HCT116 (cell line): Measurements from ENCODE around the gene OR6K3. TPM values are rescaled to one million over a fixed set of nuclear protein-coding genes. Genes with fewer than 3 reads are reported as not detected.

ENCODE experiments used
- ATAC-seq: fragments of 200-7000 bp; cut with Tn5 transposase; 2 replicates; pipeline ENCODE4 v1.9.1; 2020; ENCODE audit warnings: mild to moderate bottlenecking, moderate library complexity
- BruUV-seq: library from RNA; stranded (reverse); fragments of 400-500 nt; replicated peaks from 2 replicates; lab custom pipeline; 2021; lab: Mats Ljungman, UMichigan
- CTCF ChIA-PET: fragments of 300-600 bp; sonication (Branson Sonifier 250); formaldehyde crosslinking; loops from one replicate; lab custom pipeline; 2021; ENCODE audit warnings: antibody characterized with exemption; lab: Charles Lee
- POLR2A ChIA-PET: fragments of 300-600, 350-600 bp; sonication (Branson Sonifier 250); formaldehyde crosslinking; loops from one replicate; lab custom pipeline; 2021; ENCODE audit warnings: antibody characterized with exemption; lab: Charles Lee
- RAD21 ChIA-PET, 2 experiments: fragments of 300-600 bp; sonication (Branson Sonifier 250); formaldehyde crosslinking; loops; one replicate each; lab custom pipeline; 2023; ENCODE audit warnings: low total read pairs in 2 of 2; ENCODE audit not compliant: uncharacterized antibody in 2 of 2, unreplicated experiment in 2 of 2, low non-redundant PET in 1 of 2; lab: Charles Lee
- DNase-seq: peaks from one replicate; pipeline ENCODE4 v3.0.0-alpha.2; 2010; ENCODE audit warnings: low read depth, low spot score
- H2AFZ ChIP-seq: fragments of 200-600 bp; shearing (Covaris generic), sonication (generic); 2 replicates; pipeline ENCODE4 v1.6.1; 2017; ENCODE audit warnings: low read depth, mixed run types, mixed read lengths, antibody characterized with exemption, low read length; ENCODE audit not compliant: poor library complexity, severe bottlenecking
- H3K27ac ChIP-seq: 2 replicates; pipeline ENCODE4 v1.5.1; 2012; ENCODE audit warnings: low read depth, low read length
- H3K27me3 ChIP-seq: fragments of 200-600 bp; sonication (generic); 2 replicates; pipeline ENCODE4 v1.6.1; 2016; ENCODE audit warnings: mixed run types, low read length, mixed read lengths; ENCODE audit not compliant: insufficient read depth
- H3K36me3 ChIP-seq, 2 experiments: fragments of 200-500 bp in 1 of 2; fragments of 200-600 bp in 1 of 2; sonication (Bioruptor generic) in 1 of 2; sonication (generic) in 1 of 2; 2 replicates each; pipeline versions ENCODE4 v1.5.1 to v1.6.1; 2014 to 2016; ENCODE audit warnings: low read length in 2 of 2, inconsistent platforms in 1 of 2, mixed read lengths in 1 of 2, mixed run types in 1 of 2; ENCODE audit not compliant: insufficient read depth in 2 of 2, control insufficient read depth in 1 of 2
- H3K4me1 ChIP-seq, 2 experiments: fragments of 200-600 bp in 1 of 2; sonication (generic) in 1 of 2; 2 replicates each; pipeline versions ENCODE4 v1.5.1 to v1.6.1; 2012 to 2017; ENCODE audit warnings: low read length in 2 of 2, inconsistent platforms in 1 of 2, mild to moderate bottlenecking in 1 of 2, mixed read lengths in 1 of 2, mixed run types in 1 of 2, moderate library complexity in 1 of 2; ENCODE audit not compliant: insufficient read depth in 2 of 2, control insufficient read depth in 1 of 2
- H3K4me2 ChIP-seq: fragments of 200-600 bp; sonication (generic); 2 replicates; pipeline ENCODE4 v1.6.1; 2017; ENCODE audit warnings: mixed run types, low read length, mixed read lengths
- H3K4me3 ChIP-seq, 2 experiments: fragments of 200-600 bp in 1 of 2; sonication (generic) in 1 of 2; replicated peaks in 1 of 2; 2 replicates each; pipeline ENCODE4 v1.5.1; 2011 to 2016; ENCODE audit warnings: low read length in 2 of 2, control low read depth in 1 of 2, low read depth in 1 of 2, mild to moderate bottlenecking in 1 of 2, mixed read lengths in 1 of 2, mixed run types in 1 of 2
- H3K79me2 ChIP-seq: fragments of 200-600 bp; sonication (generic); 2 replicates; pipeline ENCODE4 v1.6.1; 2017; ENCODE audit warnings: mild to moderate bottlenecking, mixed run types, low read length, moderate library complexity, mixed read lengths; ENCODE audit not compliant: insufficient read depth
- H3K9ac ChIP-seq: fragments of 200-600 bp; sonication (generic); 2 replicates; pipeline ENCODE4 v1.6.1; 2016; ENCODE audit warnings: low read length, mixed read lengths
- H3K9me2 ChIP-seq: fragments of 200-600 bp; sonication (generic), shearing (Covaris generic); 2 replicates; pipeline ENCODE4 v1.6.1; 2017; ENCODE audit warnings: mixed run types, mild to moderate bottlenecking, moderate library complexity; ENCODE audit not compliant: insufficient read depth
- H3K9me3 ChIP-seq, 2 experiments: fragments of 200-500 bp in 1 of 2; fragments of 200-600 bp in 1 of 2; sonication (Bioruptor generic) in 1 of 2; sonication (generic) in 1 of 2; 2 replicates each; pipeline ENCODE4 v1.6.1; 2014 to 2017; ENCODE audit warnings: low read length in 2 of 2, mixed read lengths in 2 of 2, inconsistent platforms in 1 of 2, low read depth in 1 of 2, mild to moderate bottlenecking in 1 of 2, mixed run types in 1 of 2, moderate library complexity in 1 of 2; ENCODE audit not compliant: control insufficient read depth in 1 of 2, insufficient read depth in 1 of 2
- H4K20me1 ChIP-seq: fragments of 200-600 bp; sonication (generic), shearing (Covaris generic); 2 replicates; pipeline ENCODE4 v1.6.1; 2017; ENCODE audit warnings: mixed run types, mild to moderate bottlenecking, moderate library complexity; ENCODE audit not compliant: insufficient read depth
- CBX3 ChIP-seq: IDR thresholded peaks from 2 replicates; pipeline ENCODE4 v1.6.1; 2012; ENCODE audit warnings: low read depth
- CEBPB ChIP-seq: IDR thresholded peaks from 2 replicates; pipeline ENCODE4 v1.6.1; 2012; ENCODE audit warnings: low read depth
- EZH2phosphoT487 ChIP-seq: fragments of 200-600 bp; IDR thresholded peaks from 2 replicates; pipeline ENCODE4 v1.6.1; 2018; ENCODE audit warnings: antibody characterized with exemption, borderline replicate concordance
- JUND ChIP-seq: IDR thresholded peaks from 2 replicates; pipeline ENCODE4 v1.6.1; 2012
- POLR2A ChIP-seq: IDR thresholded peaks from 2 replicates; pipeline ENCODE4 v1.7.0; 2011; ENCODE audit warnings: borderline replicate concordance; ENCODE audit not compliant: insufficient read depth, insufficient read length; ENCODE audit errors: extremely low read depth
- POLR2AphosphoS5 ChIP-seq: IDR thresholded peaks from 2 replicates; pipeline ENCODE4 v1.6.1; 2011; ENCODE audit warnings: mild to moderate bottlenecking, low read depth, low read length, moderate library complexity
- RAD21 ChIP-seq: IDR thresholded peaks from 2 replicates; pipeline ENCODE4 v1.6.1; 2012; ENCODE audit warnings: low read depth, mild to moderate bottlenecking
- SIN3A ChIP-seq: IDR thresholded peaks from 2 replicates; pipeline ENCODE4 v1.6.1; 2012; ENCODE audit warnings: low read depth
- SP1 ChIP-seq: IDR thresholded peaks from 2 replicates; pipeline ENCODE4 v1.6.1; 2012; ENCODE audit warnings: low read depth
- TCF7L2 ChIP-seq: IDR thresholded peaks from 2 replicates; pipeline ENCODE4 v1.7.0; 2011; ENCODE audit warnings: borderline replicate concordance, inconsistent platforms; ENCODE audit not compliant: insufficient read depth, insufficient read length; ENCODE audit errors: extremely low read depth
- YY1 ChIP-seq: IDR thresholded peaks from 2 replicates; pipeline ENCODE4 v1.6.1; 2011; ENCODE audit warnings: low read length, low read depth, moderate library complexity, mild to moderate bottlenecking; ENCODE audit not compliant: insufficient replicate concordance; ENCODE audit errors: extremely low read depth
- ZFX ChIP-seq: fragments of 450-650 bp; IDR thresholded peaks from 2 replicates; pipeline ENCODE4 v1.6.1; 2017
- intact Hi-C: fragments of 100-400 bp; cut with micrococcal nuclease; formaldehyde crosslinking; loops from 2 replicates; pipeline ENCODE4 v1.10.0; 2022
- total RNA-seq: library from RNA; stranded (reverse); gene quantifications from one replicate; pipeline ENCODE4 v1.2.1, GENCODE V29; 2021; ENCODE audit not compliant: unreplicated experiment
- TF ChIP-seq, protein P1 (sequence below): IDR thresholded peaks from 2 replicates; pipeline ENCODE4 v1.6.1; 2012
- TF ChIP-seq, protein P2 (sequence below): IDR thresholded peaks from 2 replicates; pipeline ENCODE4 v1.6.1; 2012
- TF ChIP-seq, protein P3 (sequence below): IDR thresholded peaks from 2 replicates; pipeline ENCODE4 v1.6.1; 2011; ENCODE audit warnings: mild to moderate bottlenecking, low read length, moderate library complexity; ENCODE audit not compliant: insufficient replicate concordance; ENCODE audit errors: extremely low read depth
- TF ChIP-seq, protein P4 (sequence below), 3 experiments: fragments of 200-600 bp in 1 of 3; sonication (generic) in 1 of 3; IDR thresholded peaks in 2 of 3; conservative IDR thresholded peaks in 1 of 3; 2 replicates each; pipeline ENCODE4 v1.5.1; 2012 to 2017; ENCODE audit warnings: low read depth in 2 of 3, low read length in 2 of 3, antibody characterized with exemption in 1 of 3, borderline replicate concordance in 1 of 3, control low read depth in 1 of 3, mild to moderate bottlenecking in 1 of 3, mixed read lengths in 1 of 3, mixed run types in 1 of 3, moderate library complexity in 1 of 3; ENCODE audit not compliant: insufficient read depth in 1 of 3

OR6K3 gene
- total RNA-seq, 1 experiment from 2014 or later, result not detected

DNA sequence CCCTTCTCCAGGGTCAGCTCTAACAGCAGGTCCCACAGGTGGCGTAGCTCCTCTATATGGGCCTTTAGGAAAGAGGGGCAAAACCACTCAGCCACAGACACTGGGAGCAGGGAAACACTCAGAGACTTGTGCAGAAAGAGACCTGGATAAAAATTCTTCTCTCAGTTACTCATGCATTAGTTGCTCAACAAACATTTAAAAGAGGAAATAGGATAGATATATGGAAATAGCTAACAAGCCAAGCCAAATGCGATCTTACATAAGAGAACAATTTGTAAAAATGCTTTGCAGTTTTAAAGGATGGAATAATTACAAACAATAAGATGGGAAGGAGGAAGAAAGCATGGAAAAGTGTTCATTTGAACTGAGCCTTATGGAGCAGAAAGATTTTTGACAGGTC lies 38.9 kb downstream of the OR6K3 start:
- no peaks in the 10 kb centered on the region for H4K20me1 ChIP-seq
- H3K79me2 ChIP-seq, result no peaks in the 10 kb centered on the region
- H3K4me3 ChIP-seq, result no peak overlapping the region
- H3K27ac ChIP-seq, result no peak overlapping the region
- DNase-seq, result no peak
- peaks cover 0 to 4% of the 10 kb centered on the region in 2 experiments; a peak in 1 of 4 replicates for H3K9me3 ChIP-seq
- H3K4me2 ChIP-seq, result no peak overlapping the region
- no peak for ATAC-seq
- H3K4me1 ChIP-seq, result no peaks in the 10 kb centered on the region
- ChIA-PET CTCF (no interaction called here), RAD21 (no interaction called here), POLR2A (no interaction called here)
- H2AFZ ChIP-seq, result no peak overlapping the region
- H3K36me3 ChIP-seq, result no peaks in the 10 kb centered on the region
- no peaks in the 10 kb centered on the region for H3K9me2 ChIP-seq
- BruUV-seq, result no TSS peak
- H3K9ac ChIP-seq, result no peak overlapping the region
- intact Hi-C loops, result no loop called here
- no peaks in the 10 kb centered on the region for H3K27me3 ChIP-seq
- no peak for TF ChIP-seq CEBPB
- TF ChIP-seq POLR2AphosphoS5, result no peak
- TF ChIP-seq SP1, result no peak
- TF ChIP-seq, protein P1, sequence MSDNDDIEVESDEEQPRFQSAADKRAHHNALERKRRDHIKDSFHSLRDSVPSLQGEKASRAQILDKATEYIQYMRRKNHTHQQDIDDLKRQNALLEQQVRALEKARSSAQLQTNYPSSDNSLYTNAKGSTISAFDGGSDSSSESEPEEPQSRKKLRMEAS, result no peak
- TF ChIP-seq RAD21, result no peak
- TF ChIP-seq JUND, result no peak
- TF ChIP-seq, protein P2, sequence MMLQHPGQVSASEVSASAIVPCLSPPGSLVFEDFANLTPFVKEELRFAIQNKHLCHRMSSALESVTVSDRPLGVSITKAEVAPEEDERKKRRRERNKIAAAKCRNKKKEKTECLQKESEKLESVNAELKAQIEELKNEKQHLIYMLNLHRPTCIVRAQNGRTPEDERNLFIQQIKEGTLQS, result no peak
- TF ChIP-seq YY1, result no peak
- no peak for TF ChIP-seq ZFX
- no peak for TF ChIP-seq POLR2A
- TF ChIP-seq, protein P3, sequence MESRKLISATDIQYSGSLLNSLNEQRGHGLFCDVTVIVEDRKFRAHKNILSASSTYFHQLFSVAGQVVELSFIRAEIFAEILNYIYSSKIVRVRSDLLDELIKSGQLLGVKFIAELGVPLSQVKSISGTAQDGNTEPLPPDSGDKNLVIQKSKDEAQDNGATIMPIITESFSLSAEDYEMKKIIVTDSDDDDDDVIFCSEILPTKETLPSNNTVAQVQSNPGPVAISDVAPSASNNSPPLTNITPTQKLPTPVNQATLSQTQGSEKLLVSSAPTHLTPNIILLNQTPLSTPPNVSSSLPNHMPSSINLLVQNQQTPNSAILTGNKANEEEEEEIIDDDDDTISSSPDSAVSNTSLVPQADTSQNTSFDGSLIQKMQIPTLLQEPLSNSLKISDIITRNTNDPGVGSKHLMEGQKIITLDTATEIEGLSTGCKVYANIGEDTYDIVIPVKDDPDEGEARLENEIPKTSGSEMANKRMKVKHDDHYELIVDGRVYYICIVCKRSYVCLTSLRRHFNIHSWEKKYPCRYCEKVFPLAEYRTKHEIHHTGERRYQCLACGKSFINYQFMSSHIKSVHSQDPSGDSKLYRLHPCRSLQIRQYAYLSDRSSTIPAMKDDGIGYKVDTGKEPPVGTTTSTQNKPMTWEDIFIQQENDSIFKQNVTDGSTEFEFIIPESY, result no peak
- TF ChIP-seq CBX3, result no peak
- TF ChIP-seq, protein P4, sequence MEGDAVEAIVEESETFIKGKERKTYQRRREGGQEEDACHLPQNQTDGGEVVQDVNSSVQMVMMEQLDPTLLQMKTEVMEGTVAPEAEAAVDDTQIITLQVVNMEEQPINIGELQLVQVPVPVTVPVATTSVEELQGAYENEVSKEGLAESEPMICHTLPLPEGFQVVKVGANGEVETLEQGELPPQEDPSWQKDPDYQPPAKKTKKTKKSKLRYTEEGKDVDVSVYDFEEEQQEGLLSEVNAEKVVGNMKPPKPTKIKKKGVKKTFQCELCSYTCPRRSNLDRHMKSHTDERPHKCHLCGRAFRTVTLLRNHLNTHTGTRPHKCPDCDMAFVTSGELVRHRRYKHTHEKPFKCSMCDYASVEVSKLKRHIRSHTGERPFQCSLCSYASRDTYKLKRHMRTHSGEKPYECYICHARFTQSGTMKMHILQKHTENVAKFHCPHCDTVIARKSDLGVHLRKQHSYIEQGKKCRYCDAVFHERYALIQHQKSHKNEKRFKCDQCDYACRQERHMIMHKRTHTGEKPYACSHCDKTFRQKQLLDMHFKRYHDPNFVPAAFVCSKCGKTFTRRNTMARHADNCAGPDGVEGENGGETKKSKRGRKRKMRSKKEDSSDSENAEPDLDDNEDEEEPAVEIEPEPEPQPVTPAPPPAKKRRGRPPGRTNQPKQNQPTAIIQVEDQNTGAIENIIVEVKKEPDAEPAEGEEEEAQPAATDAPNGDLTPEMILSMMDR (IDR thresholded peaks at IDR 0.05 in 2 of 3, conservative IDR thresholded peaks at IDR 0.05 in 1 of 3; ENCODE audit: borderline replicate concordance in 1 of 3, insufficient read depth in 1 of 3, low read depth in 2 of 3, low read length in 2 of 3), result no peak
- TF ChIP-seq TCF7L2, result no peak
- TF ChIP-seq SIN3A, result no peak
- no peak for TF ChIP-seq EZH2phosphoT487
